GM23248 (cell line): ENCODE results near the gene ZNF469. TPM values are rescaled to one million over a fixed set of nuclear protein-coding genes. Genes with fewer than 3 reads are reported as not detected.

Experiments used
- DNase-seq: peaks from one replicate; pipeline ENCODE4 v3.0.0-alpha.2; 2015
- H2AFZ ChIP-seq: fragments of 200-600 bp; sonication (generic); 2 replicates; pipeline ENCODE4 v1.6.1; 2016; ENCODE audit warnings: antibody characterized with exemption
- H3F3A ChIP-seq: fragments of 200-600 bp; sonication (generic); 2 replicates; pipeline ENCODE4 v1.6.1; 2016; ENCODE audit warnings: mild to moderate bottlenecking, antibody characterized with exemption, mixed run types; ENCODE audit not compliant: insufficient read depth
- H3K27ac ChIP-seq: fragments of 200-600 bp; sonication (generic); 2 replicates; pipeline ENCODE4 v1.5.1; 2016; ENCODE audit warnings: mild to moderate bottlenecking
- H3K27me3 ChIP-seq: fragments of 200-600 bp; sonication (generic); replicated peaks from 2 replicates; pipeline ENCODE4 v1.6.1; 2016; ENCODE audit warnings: mild to moderate bottlenecking; ENCODE audit not compliant: insufficient read depth
- H3K36me3 ChIP-seq: fragments of 200-600 bp; sonication (generic); 2 replicates; pipeline ENCODE4 v1.6.1; 2016; ENCODE audit warnings: low read depth, mild to moderate bottlenecking
- H3K4me1 ChIP-seq: fragments of 200-600 bp; sonication (generic); 2 replicates; pipeline ENCODE4 v1.6.1; 2016; ENCODE audit warnings: mild to moderate bottlenecking; ENCODE audit not compliant: insufficient read depth
- H3K4me2 ChIP-seq: fragments of 200-600 bp; sonication (generic); one replicate; pipeline ENCODE4 v1.6.1; 2016; ENCODE audit warnings: mild to moderate bottlenecking; ENCODE audit not compliant: unreplicated experiment
- H3K4me3 ChIP-seq: fragments of 200-600 bp; sonication (generic); 2 replicates; pipeline ENCODE4 v1.5.1; 2016; ENCODE audit warnings: mild to moderate bottlenecking
- H3K79me2 ChIP-seq: fragments of 200-600 bp; sonication (generic); 2 replicates; pipeline ENCODE4 v1.6.1; 2016; ENCODE audit warnings: mild to moderate bottlenecking; ENCODE audit not compliant: insufficient read depth
- H3K9ac ChIP-seq: fragments of 200-600 bp; sonication (generic); 2 replicates; pipeline ENCODE4 v1.6.1; 2016; ENCODE audit warnings: mild to moderate bottlenecking
- H3K9me2 ChIP-seq: fragments of 200-600 bp; sonication (generic); 2 replicates; pipeline ENCODE4 v1.6.1; 2016; ENCODE audit warnings: mixed run types, mild to moderate bottlenecking, moderate library complexity; ENCODE audit not compliant: insufficient read depth
- H3K9me3 ChIP-seq: fragments of 200-600 bp; sonication (generic); one replicate; pipeline ENCODE4 v1.6.1; 2017; ENCODE audit warnings: low read depth
- H4K20me1 ChIP-seq: fragments of 200-600 bp; sonication (generic); 2 replicates; pipeline ENCODE4 v1.6.0; 2016; ENCODE audit not compliant: insufficient read depth
- EZH2 ChIP-seq: fragments of 200-600 bp; sonication (generic); IDR thresholded peaks from 2 replicates; pipeline ENCODE4 v1.6.1; 2018; ENCODE audit warnings: antibody characterized with exemption, mild to moderate bottlenecking; ENCODE audit not compliant: insufficient read depth, poor library complexity, severe bottlenecking
- EZH2phosphoT487 ChIP-seq: fragments of 200-600 bp; sonication (generic); IDR thresholded peaks from 2 replicates; pipeline ENCODE4 v1.6.1; 2018; ENCODE audit warnings: antibody characterized with exemption, moderate library complexity, mild to moderate bottlenecking, low read depth; ENCODE audit not compliant: insufficient read depth
- WGBS, 2 experiments: methylation state at CpG; one replicate each; pipeline ENCODE4 v1.1.6; 2015 to 2017; ENCODE audit warnings: low lambda C conversion rate in 2 of 2, low coverage in 1 of 2; ENCODE audit errors: missing lambda C conversion rate in 2 of 2; 5-methylcytosine and 5-hydroxymethylcytosine counted together
- in situ Hi-C: fragments of 300-500 bp; cut with MboI; formaldehyde crosslinking; loops from 2 replicates; pipeline ENCODE4 v1.15.0; 2020
- polyA plus RNA-seq: library from polyadenylated mRNA; unstranded; fragments of >200 nt; fragmentation: Nextera tagmentation; extraction: Ambion mirVana; gene quantifications from 2 replicates; pipeline ENCODE4 v1.2.1, GENCODE V29; 2016
- total RNA-seq: library from RNA; depleted of rRNA; stranded (reverse); fragments of >200 nt; shearing (Covaris generic); gene quantifications from 2 replicates; pipeline ENCODE4 v1.2.3, GENCODE V29; 2014

The ZNF469 gene
- total and polyA plus RNA-seq, 2 experiments from 2014 or later: 0.65 to 2.6 TPM

DNA sequence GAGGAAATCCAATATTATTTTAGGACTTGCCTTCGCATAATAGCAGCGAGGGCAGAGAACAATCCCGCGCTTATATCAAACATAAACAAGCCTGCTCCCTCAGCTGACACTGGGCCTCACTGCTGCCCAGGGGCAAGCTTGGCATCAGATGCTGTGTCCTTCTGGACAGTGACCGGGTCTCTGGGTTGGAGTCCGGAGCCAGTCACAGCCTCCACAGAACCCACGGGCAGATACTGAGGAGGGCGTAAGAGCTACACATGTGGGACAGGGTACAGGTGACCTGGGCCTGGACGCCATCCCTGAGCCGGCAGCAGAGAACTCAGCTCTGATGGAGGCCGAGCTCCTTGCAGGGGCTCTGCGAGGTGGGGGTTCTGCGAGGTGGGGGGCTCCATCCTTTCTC, 14.7 kb upstream of the ZNF469 start:
- no peak for TF ChIP-seq EZH2
- TF ChIP-seq EZH2phosphoT487: no peak
- no peaks in the 10 kb centered on the region for H4K20me1 ChIP-seq
- no peak for DNase-seq
- no peak overlapping the region for H3K9ac ChIP-seq
- H3K4me3 ChIP-seq: no peak overlapping the region
- no peaks in the 10 kb centered on the region for H3K36me3 ChIP-seq
- H3K4me1 ChIP-seq: no peaks in the 10 kb centered on the region
- H3K9me3 ChIP-seq: no peaks in the 10 kb centered on the region
- no peak overlapping the region for H3K4me2 ChIP-seq
- 87 to 93% methylated on average over 12 to 13 of the region's 13 CpGs for WGBS, 2 experiments
- H3K27me3 ChIP-seq: peaks cover 9% of the 10 kb centered on the region; the same call in 1 of the 2 replicates
- in situ Hi-C loops: no loop called here
- no peak overlapping the region for H3K27ac ChIP-seq
- no peaks in the 10 kb centered on the region for H3K79me2 ChIP-seq
- H2AFZ ChIP-seq: no peak overlapping the region
- H3K9me2 ChIP-seq: no peaks in the 10 kb centered on the region
- H3F3A ChIP-seq: no peaks in the 10 kb centered on the region

- Histone ChIP-seq H3K36me3 (no peaks in the 10 kb centered on the region), H3K9ac (no peak overlapping the region), H3K4me2 (no peak overlapping the region), H3K79me2 (no peaks in the 10 kb centered on the region), H3K27me3 (0 out of 2 replicates have a peak, but pooled peaks cover 3% of the 10 kb centered on the region), H2AFZ (no peak overlapping the region), H3K27ac (no peak overlapping the region), H3K9me2 (no peaks in the 10 kb centered on the region), H3K4me3 (no peak overlapping the region), H3F3A (no peaks in the 10 kb centered on the region), H3K9me3 (no peaks in the 10 kb centered on the region), H4K20me1 (no peaks in the 10 kb centered on the region), H3K4me1 (no peaks in the 10 kb centered on the region)
- in situ Hi-C loops: no loop called here
- WGBS, 2 experiments: 64 to 73% methylated on average over 6 to 7 of the region's 7 CpGs
- no peak for DNase-seq
- TF ChIP-seq EZH2phosphoT487 (no peak), EZH2 (no peak)
Observed at GRCh38 chr16:88368994-88369393, 13.8 kb upstream of the ZNF469 start.

GRCh38 chr16:88369447-88370008, 13.2 kb upstream of the ZNF469 start:
- 86 to 88% methylated on average over 12 to 14 of the region's 14 CpGs for WGBS, 2 experiments
- no peak for DNase-seq

GRCh38 chr16:88370365-88370764, 12.4 kb upstream of the ZNF469 start:
- H3K4me1 ChIP-seq: no peaks in the 10 kb centered on the region
- no peaks in the 10 kb centered on the region for H3K27me3 ChIP-seq
- H3F3A ChIP-seq: no peaks in the 10 kb centered on the region
- H3K4me2 ChIP-seq: no peak overlapping the region
- no peak for TF ChIP-seq EZH2phosphoT487
- H3K9ac ChIP-seq: no peak overlapping the region
- no peak overlapping the region for H3K4me3 ChIP-seq
- no peaks in the 10 kb centered on the region for H3K9me3 ChIP-seq
- H2AFZ ChIP-seq: no peak overlapping the region
- H4K20me1 ChIP-seq: no peaks in the 10 kb centered on the region
- in situ Hi-C loops: no loop called here
- no peaks in the 10 kb centered on the region for H3K79me2 ChIP-seq
- H3K9me2 ChIP-seq: no peaks in the 10 kb centered on the region
- no peak overlapping the region for H3K27ac ChIP-seq
- no peaks in the 10 kb centered on the region for H3K36me3 ChIP-seq
- no peak for DNase-seq
- 78 to 79% methylated on average over 15 of the region's 15 CpGs for WGBS, 2 experiments

More at GRCh38 chr16:88369447-88370008, 13.2 kb upstream of the ZNF469 start:
- Histone ChIP-seq H3K4me2 (no peak overlapping the region), H3K4me3 (no peak overlapping the region), H3K79me2 (no peaks in the 10 kb centered on the region), H3K4me1 (no peaks in the 10 kb centered on the region), H3K9me2 (no peaks in the 10 kb centered on the region), H3K36me3 (no peaks in the 10 kb centered on the region), H3K27ac (no peak overlapping the region), H3K27me3 (no peaks in the 10 kb centered on the region), H4K20me1 (no peaks in the 10 kb centered on the region), H3K9ac (no peak overlapping the region), H2AFZ (no peak overlapping the region), H3K9me3 (no peaks in the 10 kb centered on the region), H3F3A (no peaks in the 10 kb centered on the region)
- in situ Hi-C loops: no loop called here
- TF ChIP-seq EZH2 (no peak), EZH2phosphoT487 (no peak)

DNA sequence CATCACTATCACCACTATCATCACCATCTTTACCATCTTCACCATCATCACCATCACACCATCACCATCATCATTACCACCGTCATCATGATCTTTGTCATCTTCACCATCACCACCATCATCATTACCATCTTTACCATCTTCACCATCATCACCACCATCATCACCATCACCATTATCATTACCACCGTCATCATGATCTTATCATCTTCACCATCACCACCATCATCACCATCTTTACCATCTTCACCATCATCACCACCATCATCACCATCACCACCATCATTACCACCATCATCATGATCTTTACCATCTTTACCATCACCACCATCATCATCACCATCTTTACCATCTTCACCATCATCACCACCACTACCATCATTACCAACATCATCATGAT, 10.2 kb upstream of the ZNF469 start:
- Histone ChIP-seq H3F3A (no peaks in the 10 kb centered on the region), H4K20me1 (no peaks in the 10 kb centered on the region), H3K9me3 (no peaks in the 10 kb centered on the region), H3K27me3 (no peaks in the 10 kb centered on the region), H3K4me3 (no peak overlapping the region), H3K9ac (no peak overlapping the region), H3K4me1 (0 out of 2 replicates have a peak, but pooled peaks cover 4% of the 10 kb centered on the region), H2AFZ (no peak overlapping the region), H3K4me2 (no peak overlapping the region), H3K79me2 (no peaks in the 10 kb centered on the region), H3K9me2 (no peaks in the 10 kb centered on the region), H3K36me3 (no peaks in the 10 kb centered on the region), H3K27ac (no peak overlapping the region)
- DNase-seq: no peak
- in situ Hi-C loops: no loop called here
- WGBS, 2 experiments: 78 to 81% methylated on average over 2 of the region's 2 CpGs
- TF ChIP-seq EZH2phosphoT487 (no peak), EZH2 (no peak)
